K562 (cell line): Measurements from ENCODE around the gene LAMTOR4. TPM values are rescaled to one million over a fixed set of nuclear protein-coding genes. Genes with fewer than 3 reads are reported as not detected.

Experiments
- ATF1 ChIP-seq, 2 experiments: fragments of 450-650 bp in 1 of 2; IDR thresholded peaks; 2 replicates each; pipeline ENCODE4 v1.6.1; 2016; ENCODE audit warnings: missing compliant biosample characterization in 1 of 2, missing genetic modification characterization in 1 of 2
- CBX3 ChIP-seq, 2 experiments: IDR thresholded peaks; 1 replicate in 1 of 2; 2 replicates in 1 of 2; pipeline ENCODE4 v1.6.1; 2012; ENCODE audit warnings: inconsistent platforms in 2 of 2, low read length in 2 of 2, borderline replicate concordance in 1 of 2, control low read depth in 1 of 2
- ETV5 ChIP-seq: sonication (generic); formaldehyde crosslinking; IDR thresholded peaks from 2 replicates; pipeline ENCODE4 v1.4.0; 2020; ENCODE audit warnings: low read depth, mild to moderate bottlenecking, missing genetic modification reagents
- FOS ChIP-seq: IDR thresholded peaks from 3 replicates; pipeline ENCODE4 v1.6.1; 2011; ENCODE audit not compliant: insufficient read length; ENCODE audit errors: extremely low read depth
- GABPA ChIP-seq: fragments of 200-800 bp; sonication (Bioruptor generic); conservative IDR thresholded peaks from 2 replicates; pipeline ENCODE4 v1.6.1; 2016; ENCODE audit warnings: low read depth, missing genetic modification characterization, missing compliant biosample characterization
- HDAC6 ChIP-seq: IDR thresholded peaks from 2 replicates; pipeline ENCODE4 v1.6.1; 2012; ENCODE audit warnings: low read depth, mild to moderate bottlenecking, control low read depth, inconsistent platforms, low read length, moderate library complexity
- MAX ChIP-seq: sonication (generic); formaldehyde crosslinking; IDR thresholded peaks from 2 replicates; pipeline ENCODE4 v1.9.0; 2022; ENCODE audit warnings: mild to moderate bottlenecking, missing genetic modification reagents
- NFIX ChIP-seq: fragments of 250-450 bp; sonication (Bioruptor Pico); IDR thresholded peaks from 2 replicates; pipeline ENCODE4 v1.4.0; 2020; ENCODE audit warnings: low read depth, mild to moderate bottlenecking, moderate library complexity
- PTRF ChIP-seq: fragments of 450-650 bp; IDR thresholded peaks from 2 replicates; pipeline ENCODE4 v1.6.1; 2016; ENCODE audit warnings: mild to moderate bottlenecking, missing genetic modification characterization, missing compliant biosample characterization
- RAD21 ChIP-seq, 2 experiments: fragments of 250-450 bp in 1 of 2; fragments of 450-650 bp in 1 of 2; sonication (Bioruptor Pico) in 1 of 2; formaldehyde crosslinking in 1 of 2; IDR thresholded peaks in 1 of 2; conservative IDR thresholded peaks in 1 of 2; 2 replicates each; pipeline versions ENCODE4 v1.4.0 to v1.8.0; 2020 to 2022; ENCODE audit warnings: mild to moderate bottlenecking in 2 of 2, moderate library complexity in 1 of 2
- SAFB2 ChIP-seq: fragments of 200-400 bp; formaldehyde crosslinking; IDR thresholded peaks from 2 replicates; pipeline ENCODE4 v1.6.1; 2018; ENCODE audit warnings: borderline replicate concordance, low read length, low read depth, moderate library complexity; ENCODE audit not compliant: severe bottlenecking
- ZFP36 ChIP-seq: fragments of 150-350 bp; IDR thresholded peaks from 2 replicates; pipeline ENCODE4 v1.6.1; 2018; ENCODE audit warnings: low read length, low read depth; ENCODE audit not compliant: partially characterized antibody
- ZNF134 ChIP-seq: fragments of 250-450 bp; sonication (Bioruptor Pico); conservative IDR thresholded peaks from 2 replicates; pipeline ENCODE4 v1.4.0; 2020
- ZNF445 ChIP-seq: fragments of 250-450 bp; sonication (Bioruptor Pico); IDR thresholded peaks from 2 replicates; pipeline ENCODE4 v1.4.0; 2020; ENCODE audit warnings: low read depth, mild to moderate bottlenecking, moderate library complexity
- polyA plus RNA-seq, 8 experiments: library from polyadenylated mRNA; depleted of rRNA in 4 of 8; stranded (reverse) in 5 of 8; unstranded in 3 of 8; fragments of >200 nt; fragmentation: Nextera tagmentation in 2 of 8; fragmentation: Illumina TruSeq in 1 of 8; extraction: Ambion mirVana in 2 of 8; extraction: Trizol in 1 of 8; gene quantifications; 2 replicates each; pipeline versions ENCODE4 v1.2.1 to v1.2.3, GENCODE V29; 2011 to 2014; ENCODE audit warnings: inconsistent platforms in 1 of 8, missing spikeins in 1 of 8
- total RNA-seq, 7 experiments: library from RNA; depleted of rRNA in 6 of 7; stranded (reverse); fragments of >200 nt in 6 of 7; fragmentation: Illumina TruSeq in 2 of 7; extraction: Trizol in 2 of 7; gene quantifications; 2 replicates each; pipeline versions ENCODE4 v1.2.1 to v1.2.3, GENCODE V29; 2011 to 2021; ENCODE audit warnings: low replicate concordance in 1 of 7
- TF ChIP-seq, protein P1 (sequence below), 2 experiments: fragments of 450-650 bp in 1 of 2; sonication (generic) in 1 of 2; formaldehyde crosslinking in 1 of 2; IDR thresholded peaks; 2 replicates each; pipeline versions ENCODE4 v1.7.1 to v1.9.0; 2016 to 2022; ENCODE audit warnings: inconsistent platforms in 1 of 2, mild to moderate bottlenecking in 1 of 2, missing genetic modification reagents in 1 of 2
- TF ChIP-seq, protein P2 (sequence below): sonication (generic); formaldehyde crosslinking; IDR thresholded peaks from 2 replicates; pipeline ENCODE4 v1.8.1; 2022; ENCODE audit warnings: missing genetic modification reagents

Gene LAMTOR4
- total and polyA plus RNA-seq, 9 of the 15 experiments (the other 6 are each of a cell fraction or from before 2014, with no cell fraction given): 79.6 to 314 (median 195) TPM

DNA sequence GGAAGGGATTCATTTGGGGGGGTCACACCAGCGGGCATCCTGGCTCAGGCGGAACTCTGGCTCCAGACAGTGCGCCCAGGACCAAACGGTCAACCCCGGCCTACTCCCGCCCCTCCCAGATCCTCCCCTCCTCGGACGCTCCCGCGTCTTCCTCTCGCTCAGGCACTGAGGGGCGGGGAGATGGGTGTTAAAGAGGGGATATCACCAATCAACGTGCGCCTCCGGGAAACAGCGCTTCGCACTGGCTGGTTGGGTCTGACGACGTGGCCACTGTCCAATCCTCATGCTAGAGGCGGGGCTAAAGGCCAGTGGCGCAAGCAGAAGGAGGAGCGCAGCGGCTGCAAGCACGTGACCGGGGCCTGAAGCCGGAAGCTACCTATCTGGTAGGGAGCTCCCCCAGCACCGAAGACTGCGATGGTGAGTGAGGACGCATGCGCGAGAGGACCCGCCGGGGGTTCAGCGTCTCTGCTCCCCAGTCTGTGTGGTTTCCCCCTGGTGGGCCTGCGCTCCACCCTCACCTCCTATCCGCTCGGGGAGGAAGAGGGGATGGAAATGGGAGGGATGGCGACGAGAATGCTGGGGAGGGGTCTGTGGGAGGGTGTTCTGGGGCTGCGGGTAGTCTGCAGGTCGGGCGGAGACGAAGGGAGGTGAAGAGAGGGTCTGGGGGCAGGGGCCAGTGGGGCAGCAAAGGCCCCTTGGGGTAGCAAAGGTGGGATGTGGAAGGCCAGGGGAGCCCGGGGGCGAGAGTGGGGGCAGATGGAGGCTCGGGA lies at the start of gene LAMTOR4 (continued):
- peak; percentile 82 for TF ChIP-seq ETV5 (CRISPR knock-in tag)
- peak; percentile 63; the same call in 1 of the 2 replicates for TF ChIP-seq ZNF445 (CRISPR knock-in tag)
- TF ChIP-seq, protein P1, sequence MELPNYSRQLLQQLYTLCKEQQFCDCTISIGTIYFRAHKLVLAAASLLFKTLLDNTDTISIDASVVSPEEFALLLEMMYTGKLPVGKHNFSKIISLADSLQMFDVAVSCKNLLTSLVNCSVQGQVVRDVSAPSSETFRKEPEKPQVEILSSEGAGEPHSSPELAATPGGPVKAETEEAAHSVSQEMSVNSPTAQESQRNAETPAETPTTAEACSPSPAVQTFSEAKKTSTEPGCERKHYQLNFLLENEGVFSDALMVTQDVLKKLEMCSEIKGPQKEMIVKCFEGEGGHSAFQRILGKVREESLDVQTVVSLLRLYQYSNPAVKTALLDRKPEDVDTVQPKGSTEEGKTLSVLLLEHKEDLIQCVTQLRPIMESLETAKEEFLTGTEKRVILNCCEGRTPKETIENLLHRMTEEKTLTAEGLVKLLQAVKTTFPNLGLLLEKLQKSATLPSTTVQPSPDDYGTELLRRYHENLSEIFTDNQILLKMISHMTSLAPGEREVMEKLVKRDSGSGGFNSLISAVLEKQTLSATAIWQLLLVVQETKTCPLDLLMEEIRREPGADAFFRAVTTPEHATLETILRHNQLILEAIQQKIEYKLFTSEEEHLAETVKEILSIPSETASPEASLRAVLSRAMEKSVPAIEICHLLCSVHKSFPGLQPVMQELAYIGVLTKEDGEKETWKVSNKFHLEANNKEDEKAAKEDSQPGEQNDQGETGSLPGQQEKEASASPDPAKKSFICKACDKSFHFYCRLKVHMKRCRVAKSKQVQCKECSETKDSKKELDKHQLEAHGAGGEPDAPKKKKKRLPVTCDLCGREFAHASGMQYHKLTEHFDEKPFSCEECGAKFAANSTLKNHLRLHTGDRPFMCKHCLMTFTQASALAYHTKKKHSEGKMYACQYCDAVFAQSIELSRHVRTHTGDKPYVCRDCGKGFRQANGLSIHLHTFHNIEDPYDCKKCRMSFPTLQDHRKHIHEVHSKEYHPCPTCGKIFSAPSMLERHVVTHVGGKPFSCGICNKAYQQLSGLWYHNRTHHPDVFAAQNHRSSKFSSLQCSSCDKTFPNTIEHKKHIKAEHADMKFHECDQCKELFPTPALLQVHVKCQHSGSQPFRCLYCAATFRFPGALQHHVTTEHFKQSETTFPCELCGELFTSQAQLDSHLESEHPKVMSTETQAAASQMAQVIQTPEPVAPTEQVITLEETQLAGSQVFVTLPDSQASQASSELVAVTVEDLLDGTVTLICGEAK (IDR thresholded peaks at IDR 0.05): peak; percentile 67; the same call in 1 of the 2 replicates
- TF ChIP-seq, protein P1 (CRISPR knock-in tag; IDR thresholded peaks at IDR 0.05): no peak
- TF ChIP-seq MAX (CRISPR knock-in tag): peak; percentile 92
- TF ChIP-seq ZNF134: no peak
- no peak for TF ChIP-seq HDAC6
- no peak for TF ChIP-seq NFIX
- no peak for TF ChIP-seq ZFP36
- no peak for TF ChIP-seq RAD21 (CRISPR knock-in tag; conservative IDR thresholded peaks at IDR 0.05 in 1 of 2, IDR thresholded peaks at IDR 0.05 in 1 of 2)
- peak; percentile 86 for TF ChIP-seq GABPA (tag)
- TF ChIP-seq, protein P2, sequence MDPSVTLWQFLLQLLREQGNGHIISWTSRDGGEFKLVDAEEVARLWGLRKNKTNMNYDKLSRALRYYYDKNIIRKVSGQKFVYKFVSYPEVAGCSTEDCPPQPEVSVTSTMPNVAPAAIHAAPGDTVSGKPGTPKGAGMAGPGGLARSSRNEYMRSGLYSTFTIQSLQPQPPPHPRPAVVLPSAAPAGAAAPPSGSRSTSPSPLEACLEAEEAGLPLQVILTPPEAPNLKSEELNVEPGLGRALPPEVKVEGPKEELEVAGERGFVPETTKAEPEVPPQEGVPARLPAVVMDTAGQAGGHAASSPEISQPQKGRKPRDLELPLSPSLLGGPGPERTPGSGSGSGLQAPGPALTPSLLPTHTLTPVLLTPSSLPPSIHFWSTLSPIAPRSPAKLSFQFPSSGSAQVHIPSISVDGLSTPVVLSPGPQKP (CRISPR knock-in tag): no peak
- TF ChIP-seq CBX3 (IDR thresholded peaks at IDR 0.05; ENCODE audit: borderline replicate concordance in 1 of 2, low read length in 2 of 2): no peak
- no peak for TF ChIP-seq SAFB2
- TF ChIP-seq PTRF: no peak
- no peak for TF ChIP-seq ATF1 (CRISPR knock-in tag; IDR thresholded peaks at IDR 0.05)
- TF ChIP-seq ATF1 (tag; IDR thresholded peaks at IDR 0.05): peak; percentile 95
- peak; percentile 99 for TF ChIP-seq FOS
